HG03457 (cell line): ENCODE results near the gene UBE2U.
"Not testable (repeated sequence)": the region's sequence is repeated elsewhere in the genome, so short reads cannot be mapped to it uniquely, and the experiment has no call there.

ENCODE experiments used
- ATAC-seq: cut with Tn5 transposase; IDR thresholded peaks from one replicate; pipeline ENCODE4 v1.9.1; 2021; ENCODE audit warnings: moderate number of reproducible peaks; ENCODE audit not compliant: unreplicated experiment

The UBE2U gene

GRCh38 chr1:64236541-64236954, 33.1 kb downstream of the UBE2U start:
- no peak for ATAC-seq

GRCh38 chr1:64239519-64239918, 36.1 kb downstream of the UBE2U start:
- not testable (repeated sequence) for ATAC-seq

GRCh38 chr1:64240206-64240605, 36.8 kb downstream of the UBE2U start:
- ATAC-seq, result no peak

- no peak for ATAC-seq
These were observed 37.6 kb downstream of the UBE2U start for GRCh38 chr1:64241069-64241468.

DNA sequence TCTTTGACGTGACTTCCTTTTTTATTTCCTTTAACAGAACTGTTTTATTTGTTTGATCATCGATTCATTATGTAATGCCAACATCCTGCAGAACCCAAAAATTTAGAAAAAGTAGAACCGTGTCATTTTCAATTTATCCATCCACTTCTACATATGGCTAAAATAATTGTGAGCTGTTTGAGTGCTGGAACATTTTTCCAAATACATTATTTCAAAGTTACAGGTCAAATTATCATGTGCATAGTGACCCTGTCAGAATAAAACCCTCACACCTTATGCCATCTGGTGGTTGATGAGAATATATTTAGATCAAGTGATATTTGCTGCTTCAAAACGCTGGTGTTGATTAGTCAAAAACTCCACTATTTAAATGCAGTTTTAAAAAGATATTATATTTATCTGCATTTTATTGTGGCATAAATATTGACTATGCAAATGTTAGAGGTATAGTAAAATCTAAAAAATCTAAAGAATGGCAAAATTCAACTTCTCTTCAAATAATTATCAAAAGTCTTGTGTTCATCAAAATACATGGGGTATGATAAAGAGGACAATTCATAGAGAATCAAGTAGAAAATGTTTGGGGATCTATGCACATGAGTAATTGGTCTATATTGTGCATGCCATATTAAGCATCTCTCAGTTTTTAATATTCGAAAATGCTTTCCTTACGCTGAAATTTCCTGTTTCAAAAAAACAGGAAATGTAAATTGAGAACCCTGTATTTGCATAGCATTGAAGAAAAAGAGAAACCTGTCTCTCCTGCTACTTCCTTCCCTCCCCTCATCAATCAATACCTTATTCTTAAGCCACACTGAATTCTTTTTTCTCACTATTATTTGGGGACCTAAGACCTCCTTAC, 39.7 kb downstream of the UBE2U start:
- ATAC-seq, result no peak

DNA sequence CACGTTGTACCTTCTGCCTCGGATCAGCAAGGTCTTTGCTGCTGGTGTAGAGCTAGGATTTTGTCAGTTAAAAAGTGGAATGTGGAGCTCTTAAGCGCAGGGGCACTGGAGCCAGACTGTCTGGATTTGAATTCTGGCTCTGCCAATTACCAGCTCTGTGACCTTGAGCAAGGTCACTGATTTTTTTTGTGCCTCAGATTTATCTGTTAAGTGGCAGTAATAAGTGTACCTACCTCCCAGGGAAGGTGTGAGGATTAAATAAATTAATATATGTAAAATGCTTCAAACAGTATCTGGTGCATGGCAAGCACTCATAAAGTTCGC, 40.3 kb downstream of the UBE2U start:
- ATAC-seq, result no peak

GRCh38 chr1:64245495-64245894, 42.1 kb downstream of the UBE2U start:
- no peak for ATAC-seq

- ATAC-seq, result no peak
These were observed 43.0 kb downstream of the UBE2U start for GRCh38 chr1:64246294-64246917.

- ATAC-seq, result no peak
These were observed 44.6 kb downstream of the UBE2U start for GRCh38 chr1:64248065-64248464.

GRCh38 chr1:64250472-64250871, 47.0 kb downstream of the UBE2U start:
- ATAC-seq, result not testable (repeated sequence)

GRCh38 chr1:64251971-64252370, 48.5 kb downstream of the UBE2U start:
- ATAC-seq, result no peak

DNA sequence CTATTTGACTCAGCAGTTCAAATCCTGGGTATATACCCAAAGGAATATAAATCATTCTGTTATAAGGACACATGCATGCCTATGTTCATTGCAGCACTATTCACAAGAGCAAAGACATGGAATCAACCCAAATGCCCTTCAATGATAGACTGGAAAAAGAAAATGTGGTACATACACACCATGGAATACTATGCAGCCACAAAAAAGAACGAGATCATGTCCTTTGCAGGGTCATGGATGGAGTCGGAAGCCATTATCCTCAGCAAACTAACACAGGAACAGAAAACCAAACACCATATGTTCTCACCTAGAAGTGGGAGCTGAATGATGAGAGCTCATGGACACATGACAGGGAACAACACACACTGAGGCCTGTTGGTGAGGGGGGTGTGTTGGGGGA, 53.8 kb downstream of the UBE2U start:
- ATAC-seq, result not testable (repeated sequence)

- not testable (repeated sequence) for ATAC-seq
These were observed 55.0 kb downstream of the UBE2U start for GRCh38 chr1:64258444-64258843.

- no peak for ATAC-seq
These were observed 59.9 kb downstream of the UBE2U start for GRCh38 chr1:64263335-64263734.

GRCh38 chr1:64263856-64264255, 60.4 kb downstream of the UBE2U start:
- no peak for ATAC-seq

DNA sequence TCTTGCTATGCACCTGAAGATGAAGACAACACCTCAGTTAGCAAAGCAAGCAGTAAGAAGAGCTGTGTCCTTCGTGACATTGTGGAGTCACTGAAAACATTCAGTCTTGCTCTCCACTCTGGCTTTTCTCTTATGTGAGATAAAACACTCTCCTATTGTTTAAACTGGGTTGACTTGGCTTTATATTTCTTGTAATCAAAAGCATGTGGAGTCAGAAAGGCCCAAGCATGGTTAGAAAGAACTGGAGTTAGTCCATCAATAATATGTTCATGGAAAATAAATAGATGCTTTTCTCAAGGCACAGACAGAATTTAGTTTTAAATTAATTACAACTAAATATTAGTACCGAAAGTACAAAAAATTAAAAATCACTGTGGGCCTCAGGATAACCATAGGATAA, 61.7 kb downstream of the UBE2U start:
- ATAC-seq, result no peak

DNA sequence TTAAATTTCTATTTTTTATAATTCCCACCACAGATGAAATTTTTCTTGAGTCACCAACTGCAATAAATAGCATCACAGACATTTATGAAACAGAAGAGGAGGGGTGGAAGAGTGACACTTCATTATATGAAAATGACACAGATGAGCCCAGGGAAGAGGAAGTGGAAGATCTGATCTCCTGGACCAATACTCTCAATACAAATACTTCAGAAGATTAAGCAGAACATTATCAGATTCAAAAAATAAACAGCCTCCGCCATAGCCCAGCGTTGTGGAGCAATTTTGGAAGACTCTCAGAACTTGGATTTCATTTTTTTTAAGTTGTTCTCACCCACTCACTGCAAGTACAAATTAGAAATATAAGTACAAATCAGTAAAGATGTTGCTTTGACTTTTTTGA, 63.6 kb downstream of the UBE2U start:
- ATAC-seq, result no peak

DNA sequence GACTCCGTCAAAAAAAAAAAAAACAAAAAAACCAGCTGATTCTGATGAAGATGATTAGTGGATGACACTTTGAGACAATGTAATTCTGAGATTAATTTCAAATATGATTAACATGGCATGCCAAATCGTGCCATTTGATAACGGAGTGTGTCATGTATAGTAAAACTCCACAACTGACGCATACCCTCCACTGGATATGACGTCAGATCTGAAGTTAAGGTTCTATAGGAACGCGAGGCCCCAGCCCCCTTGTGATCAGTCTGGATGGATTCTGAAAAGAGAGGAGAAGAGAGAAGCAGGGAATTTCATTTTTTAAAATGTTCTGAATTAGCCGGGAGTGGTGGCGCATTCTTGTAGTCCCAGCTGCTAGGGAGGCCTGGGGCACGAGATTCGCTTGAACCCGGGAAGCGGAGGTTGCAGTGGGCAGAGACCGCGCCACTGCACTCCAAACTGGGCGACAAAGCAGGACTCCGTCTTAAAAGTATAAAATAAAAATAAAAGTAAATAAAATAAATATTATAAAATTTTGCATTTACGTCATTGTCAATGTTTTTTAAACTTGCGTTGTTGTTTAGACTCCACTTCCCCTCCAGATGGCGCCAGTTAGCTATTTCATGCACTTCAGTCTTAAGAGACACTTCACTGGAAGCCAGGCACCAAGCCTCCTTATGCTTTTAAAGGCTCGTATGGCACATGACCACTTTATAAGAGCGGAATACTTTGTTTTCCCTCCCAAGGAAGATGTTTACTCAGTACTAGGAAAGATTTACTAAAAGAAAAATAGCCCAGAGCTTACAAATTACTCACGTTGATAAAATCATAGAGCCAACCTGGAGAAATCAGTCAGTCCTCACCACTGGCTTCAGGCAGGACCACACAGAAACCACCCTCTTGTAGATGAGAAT, 65.5 kb downstream of the UBE2U start:
- no peak for ATAC-seq

DNA sequence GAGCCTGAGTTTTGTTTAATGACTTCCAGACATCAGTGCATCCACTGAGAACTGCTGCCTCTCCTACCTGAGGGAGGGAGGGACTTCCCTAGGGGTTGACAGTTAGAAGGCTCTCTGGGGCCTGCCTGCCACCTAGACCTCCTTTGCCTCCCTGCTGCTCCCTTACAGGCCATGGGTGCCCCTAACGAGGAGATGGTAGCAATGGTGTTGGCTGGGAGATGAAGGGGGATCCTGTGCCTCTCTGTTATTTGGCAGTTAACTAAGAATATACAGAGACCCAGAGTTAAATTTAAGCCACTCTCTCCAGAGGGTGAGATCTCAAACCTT, 66.1 kb downstream of the UBE2U start:
- ATAC-seq, result no peak

GRCh38 chr1:64280001-64280400, 76.6 kb downstream of the UBE2U start:
- ATAC-seq, result no peak

GRCh38 chr1:64282351-64282750, 78.9 kb downstream of the UBE2U start:
- no peak for ATAC-seq

DNA sequence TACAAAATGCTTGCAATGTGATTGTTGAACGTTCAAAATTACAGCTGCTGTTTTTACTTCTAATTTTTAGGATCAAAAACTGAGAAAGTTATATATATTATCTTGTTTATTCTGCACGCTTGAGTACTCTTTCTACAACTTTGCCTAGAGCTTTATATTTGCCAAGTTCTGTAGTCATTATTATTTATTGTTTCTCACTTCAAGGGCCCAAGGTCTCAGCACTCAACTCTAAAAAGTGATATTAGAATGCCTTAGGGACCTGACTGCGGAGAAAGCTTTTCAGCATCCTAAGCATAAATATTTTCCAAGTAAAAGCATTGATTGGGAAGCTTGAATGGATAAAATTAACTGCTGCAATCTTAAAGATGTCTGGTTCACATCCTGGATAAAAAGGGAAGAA, 83.6 kb downstream of the UBE2U start:
- no peak for ATAC-seq
